ENCODE results near the gene GSX2.

- TF ChIP-seq POLR2A (IDR thresholded peaks at IDR 0.05; ENCODE audit: low read depth, low read length), result no peak
- TF ChIP-seq, protein P1, sequence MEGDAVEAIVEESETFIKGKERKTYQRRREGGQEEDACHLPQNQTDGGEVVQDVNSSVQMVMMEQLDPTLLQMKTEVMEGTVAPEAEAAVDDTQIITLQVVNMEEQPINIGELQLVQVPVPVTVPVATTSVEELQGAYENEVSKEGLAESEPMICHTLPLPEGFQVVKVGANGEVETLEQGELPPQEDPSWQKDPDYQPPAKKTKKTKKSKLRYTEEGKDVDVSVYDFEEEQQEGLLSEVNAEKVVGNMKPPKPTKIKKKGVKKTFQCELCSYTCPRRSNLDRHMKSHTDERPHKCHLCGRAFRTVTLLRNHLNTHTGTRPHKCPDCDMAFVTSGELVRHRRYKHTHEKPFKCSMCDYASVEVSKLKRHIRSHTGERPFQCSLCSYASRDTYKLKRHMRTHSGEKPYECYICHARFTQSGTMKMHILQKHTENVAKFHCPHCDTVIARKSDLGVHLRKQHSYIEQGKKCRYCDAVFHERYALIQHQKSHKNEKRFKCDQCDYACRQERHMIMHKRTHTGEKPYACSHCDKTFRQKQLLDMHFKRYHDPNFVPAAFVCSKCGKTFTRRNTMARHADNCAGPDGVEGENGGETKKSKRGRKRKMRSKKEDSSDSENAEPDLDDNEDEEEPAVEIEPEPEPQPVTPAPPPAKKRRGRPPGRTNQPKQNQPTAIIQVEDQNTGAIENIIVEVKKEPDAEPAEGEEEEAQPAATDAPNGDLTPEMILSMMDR (conservative IDR thresholded peaks at IDR 0.05; ENCODE audit: low read depth, low read length), result no peak
- TF ChIP-seq CEBPB (IDR thresholded peaks at IDR 0.05; ENCODE audit: low read depth, low read length), result no peak
- TF ChIP-seq RAD21 (IDR thresholded peaks at IDR 0.05; ENCODE audit: low read length), result no peak
- TF ChIP-seq CHD1 (IDR thresholded peaks at IDR 0.05; ENCODE audit: low read depth, low read length), result no peak
- TF ChIP-seq MAFK (IDR thresholded peaks at IDR 0.05; ENCODE audit: low read depth, low read length), result no peak
- TF ChIP-seq MXI1 (IDR thresholded peaks at IDR 0.05; ENCODE audit: borderline replicate concordance, low read depth, low read length), result no peak
- TF ChIP-seq BHLHE40 (IDR thresholded peaks at IDR 0.05; ENCODE audit: low read depth, low read length), result no peak
- TF ChIP-seq FOS (IDR thresholded peaks at IDR 0.05; ENCODE audit: low read depth, low read length), result no peak
- no peak for TF ChIP-seq SMC3 (IDR thresholded peaks at IDR 0.05; ENCODE audit: low read depth, low read length)
- no peak for TF ChIP-seq USF2 (IDR thresholded peaks at IDR 0.05; ENCODE audit: low read depth, low read length)
- TF ChIP-seq, protein P2, sequence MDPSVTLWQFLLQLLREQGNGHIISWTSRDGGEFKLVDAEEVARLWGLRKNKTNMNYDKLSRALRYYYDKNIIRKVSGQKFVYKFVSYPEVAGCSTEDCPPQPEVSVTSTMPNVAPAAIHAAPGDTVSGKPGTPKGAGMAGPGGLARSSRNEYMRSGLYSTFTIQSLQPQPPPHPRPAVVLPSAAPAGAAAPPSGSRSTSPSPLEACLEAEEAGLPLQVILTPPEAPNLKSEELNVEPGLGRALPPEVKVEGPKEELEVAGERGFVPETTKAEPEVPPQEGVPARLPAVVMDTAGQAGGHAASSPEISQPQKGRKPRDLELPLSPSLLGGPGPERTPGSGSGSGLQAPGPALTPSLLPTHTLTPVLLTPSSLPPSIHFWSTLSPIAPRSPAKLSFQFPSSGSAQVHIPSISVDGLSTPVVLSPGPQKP (IDR thresholded peaks at IDR 0.05; ENCODE audit: borderline replicate concordance, low read depth, low read length), result no peak
- TF ChIP-seq RFX5 (IDR thresholded peaks at IDR 0.05; ENCODE audit: low read depth, low read length), result no peak
- TF ChIP-seq RCOR1 (IDR thresholded peaks at IDR 0.05; ENCODE audit: insufficient replicate concordance, low read length), result no peak
These were observed 41.8 kb upstream of the GSX2 start for GRCh38 chr4:54058171-54058570.

Measured in IMR-90 (cell line).